HCT116 (cell line): ENCODE measurements around the gene SLC6A17. TPM values are rescaled to one million over a fixed set of nuclear protein-coding genes. Genes with fewer than 3 reads are reported as not detected.

Experiments
- ATAC-seq: fragments of 200-7000 bp; cut with Tn5 transposase; 2 replicates; pipeline ENCODE4 v1.9.1; 2020; ENCODE audit warnings: mild to moderate bottlenecking, moderate library complexity
- BruUV-seq: library from RNA; stranded (reverse); fragments of 400-500 nt; replicated peaks from 2 replicates; lab custom pipeline; 2021; lab: Mats Ljungman, UMichigan
- CTCF ChIA-PET: fragments of 300-600 bp; sonication (Branson Sonifier 250); formaldehyde crosslinking; loops from one replicate; lab custom pipeline; 2021; ENCODE audit warnings: antibody characterized with exemption; lab: Charles Lee
- POLR2A ChIA-PET: fragments of 300-600, 350-600 bp; sonication (Branson Sonifier 250); formaldehyde crosslinking; loops from one replicate; lab custom pipeline; 2021; ENCODE audit warnings: antibody characterized with exemption; lab: Charles Lee
- RAD21 ChIA-PET, 2 experiments: fragments of 300-600 bp; sonication (Branson Sonifier 250); formaldehyde crosslinking; loops; one replicate each; lab custom pipeline; 2023; ENCODE audit warnings: low total read pairs in 2 of 2; ENCODE audit not compliant: uncharacterized antibody in 2 of 2, unreplicated experiment in 2 of 2, low non-redundant PET in 1 of 2; lab: Charles Lee
- DNase-seq: peaks from one replicate; pipeline ENCODE4 v3.0.0-alpha.2; 2010; ENCODE audit warnings: low read depth, low spot score
- H2AFZ ChIP-seq: fragments of 200-600 bp; shearing (Covaris generic), sonication (generic); 2 replicates; pipeline ENCODE4 v1.6.1; 2017; ENCODE audit warnings: low read depth, mixed run types, mixed read lengths, antibody characterized with exemption, low read length; ENCODE audit not compliant: poor library complexity, severe bottlenecking
- H3K27ac ChIP-seq: 2 replicates; pipeline ENCODE4 v1.5.1; 2012; ENCODE audit warnings: low read depth, low read length
- H3K27me3 ChIP-seq: fragments of 200-600 bp; sonication (generic); 2 replicates; pipeline ENCODE4 v1.6.1; 2016; ENCODE audit warnings: mixed run types, low read length, mixed read lengths; ENCODE audit not compliant: insufficient read depth
- H3K36me3 ChIP-seq, 2 experiments: fragments of 200-500 bp in 1 of 2; fragments of 200-600 bp in 1 of 2; sonication (Bioruptor generic) in 1 of 2; sonication (generic) in 1 of 2; 2 replicates each; pipeline versions ENCODE4 v1.5.1 to v1.6.1; 2014 to 2016; ENCODE audit warnings: low read length in 2 of 2, inconsistent platforms in 1 of 2, mixed read lengths in 1 of 2, mixed run types in 1 of 2; ENCODE audit not compliant: insufficient read depth in 2 of 2, control insufficient read depth in 1 of 2
- H3K4me1 ChIP-seq, 2 experiments: fragments of 200-600 bp in 1 of 2; sonication (generic) in 1 of 2; 2 replicates each; pipeline versions ENCODE4 v1.5.1 to v1.6.1; 2012 to 2017; ENCODE audit warnings: low read length in 2 of 2, inconsistent platforms in 1 of 2, mild to moderate bottlenecking in 1 of 2, mixed read lengths in 1 of 2, mixed run types in 1 of 2, moderate library complexity in 1 of 2; ENCODE audit not compliant: insufficient read depth in 2 of 2, control insufficient read depth in 1 of 2
- H3K4me2 ChIP-seq: fragments of 200-600 bp; sonication (generic); 2 replicates; pipeline ENCODE4 v1.6.1; 2017; ENCODE audit warnings: mixed run types, low read length, mixed read lengths
- H3K4me3 ChIP-seq, 2 experiments: fragments of 200-600 bp in 1 of 2; sonication (generic) in 1 of 2; replicated peaks in 1 of 2; 2 replicates each; pipeline ENCODE4 v1.5.1; 2011 to 2016; ENCODE audit warnings: low read length in 2 of 2, control low read depth in 1 of 2, low read depth in 1 of 2, mild to moderate bottlenecking in 1 of 2, mixed read lengths in 1 of 2, mixed run types in 1 of 2
- H3K79me2 ChIP-seq: fragments of 200-600 bp; sonication (generic); 2 replicates; pipeline ENCODE4 v1.6.1; 2017; ENCODE audit warnings: mild to moderate bottlenecking, mixed run types, low read length, moderate library complexity, mixed read lengths; ENCODE audit not compliant: insufficient read depth
- H3K9ac ChIP-seq: fragments of 200-600 bp; sonication (generic); 2 replicates; pipeline ENCODE4 v1.6.1; 2016; ENCODE audit warnings: low read length, mixed read lengths
- H3K9me2 ChIP-seq: fragments of 200-600 bp; sonication (generic), shearing (Covaris generic); 2 replicates; pipeline ENCODE4 v1.6.1; 2017; ENCODE audit warnings: mixed run types, mild to moderate bottlenecking, moderate library complexity; ENCODE audit not compliant: insufficient read depth
- H3K9me3 ChIP-seq, 2 experiments: fragments of 200-500 bp in 1 of 2; fragments of 200-600 bp in 1 of 2; sonication (Bioruptor generic) in 1 of 2; sonication (generic) in 1 of 2; 2 replicates each; pipeline ENCODE4 v1.6.1; 2014 to 2017; ENCODE audit warnings: low read length in 2 of 2, mixed read lengths in 2 of 2, inconsistent platforms in 1 of 2, low read depth in 1 of 2, mild to moderate bottlenecking in 1 of 2, mixed run types in 1 of 2, moderate library complexity in 1 of 2; ENCODE audit not compliant: control insufficient read depth in 1 of 2, insufficient read depth in 1 of 2
- H4K20me1 ChIP-seq: fragments of 200-600 bp; sonication (generic), shearing (Covaris generic); 2 replicates; pipeline ENCODE4 v1.6.1; 2017; ENCODE audit warnings: mixed run types, mild to moderate bottlenecking, moderate library complexity; ENCODE audit not compliant: insufficient read depth
- ATF3 ChIP-seq: IDR thresholded peaks from 2 replicates; pipeline ENCODE4 v1.6.1; 2012
- ELF1 ChIP-seq: IDR thresholded peaks from 2 replicates; pipeline ENCODE4 v1.6.1; 2012; ENCODE audit warnings: low read depth, borderline replicate concordance
- POLR2A ChIP-seq: IDR thresholded peaks from 2 replicates; pipeline ENCODE4 v1.7.0; 2011; ENCODE audit warnings: borderline replicate concordance; ENCODE audit not compliant: insufficient read depth, insufficient read length; ENCODE audit errors: extremely low read depth
- SIN3A ChIP-seq: IDR thresholded peaks from 2 replicates; pipeline ENCODE4 v1.6.1; 2012; ENCODE audit warnings: low read depth
- ZBTB33 ChIP-seq: IDR thresholded peaks from 2 replicates; pipeline ENCODE4 v1.6.1; 2011; ENCODE audit warnings: mild to moderate bottlenecking, low read length, moderate library complexity; ENCODE audit not compliant: insufficient replicate concordance; ENCODE audit errors: extremely low read depth
- intact Hi-C: fragments of 100-400 bp; cut with micrococcal nuclease; formaldehyde crosslinking; loops from 2 replicates; pipeline ENCODE4 v1.10.0; 2022
- total RNA-seq: library from RNA; stranded (reverse); gene quantifications from one replicate; pipeline ENCODE4 v1.2.1, GENCODE V29; 2021; ENCODE audit not compliant: unreplicated experiment

SLC6A17 gene
- total RNA-seq, 1 experiment from 2014 or later, result 10.5 TPM

- POLR2A ChIA-PET, result no interaction called here
- H3K9me3 ChIP-seq, result no peaks in the 10 kb centered on the region
- no peaks in the 10 kb centered on the region for H4K20me1 ChIP-seq
- no peaks in the 10 kb centered on the region for H3K9me2 ChIP-seq
- H3K36me3 ChIP-seq, result no peaks in the 10 kb centered on the region
- no peaks in the 10 kb centered on the region for H3K4me1 ChIP-seq
- RAD21 ChIA-PET, result no interaction called here
- intact Hi-C loops, result no loop called here
- no peaks in the 10 kb centered on the region for H3K79me2 ChIP-seq
- no peak overlapping the region for H3K9ac ChIP-seq
- no peaks in the 10 kb centered on the region for H3K27me3 ChIP-seq
- no peak overlapping the region for H2AFZ ChIP-seq
- DNase-seq, result no peak
- no peak overlapping the region for H3K27ac ChIP-seq
- CTCF ChIA-PET, result no interaction called here
- no peak overlapping the region for H3K4me3 ChIP-seq
- ATAC-seq, result no peak
- BruUV-seq, result no TSS peak
- no peak for TF ChIP-seq ZBTB33
- no peak for TF ChIP-seq SIN3A
- TF ChIP-seq POLR2A, result no peak
- TF ChIP-seq ATF3, result no peak
- TF ChIP-seq, all 23 proteins: peak for 0
- H3K4me2 ChIP-seq, result no peak overlapping the region
These were observed 20.1 kb upstream of the SLC6A17 start for GRCh38 chr1:110130113-110130591.

- H3K9me2 ChIP-seq, result no peaks in the 10 kb centered on the region
- ChIA-PET RAD21 (no interaction called here), POLR2A (no interaction called here), CTCF (no interaction called here)
- no peaks in the 10 kb centered on the region for H4K20me1 ChIP-seq
- no peak overlapping the region for H3K9ac ChIP-seq
- no peaks in the 10 kb centered on the region for H3K9me3 ChIP-seq
- H3K79me2 ChIP-seq, result no peaks in the 10 kb centered on the region
- DNase-seq, result no peak
- H2AFZ ChIP-seq, result no peak overlapping the region
- no peak overlapping the region for H3K4me2 ChIP-seq
- BruUV-seq, result no TSS peak
- intact Hi-C loops, result no loop called here
- no peaks in the 10 kb centered on the region for H3K4me1 ChIP-seq
- H3K27ac ChIP-seq, result no peak overlapping the region
- TF ChIP-seq ELF1, result no peak
- H3K4me3 ChIP-seq, result no peak overlapping the region
- no peaks in the 10 kb centered on the region for H3K36me3 ChIP-seq
- no peak for ATAC-seq
- H3K27me3 ChIP-seq, result 0 out of 2 replicates have a peak, but pooled peaks cover 1% of the 10 kb centered on the region
These were observed 19.3 kb upstream of the SLC6A17 start for GRCh38 chr1:110130989-110131388.
